Posterior vena cava (tissue), 2 donors: Measurements from ENCODE around the gene DOK1. TPM values are rescaled to one million over a fixed set of nuclear protein-coding genes. Genes with fewer than 3 reads are reported as not detected.

ENCODE experiments used
- DNase-seq: peaks from one replicate; pipeline ENCODE4 v3.0.0-alpha.2; 2020; ENCODE audit warnings: low spot score
- intact Hi-C, 2 donors: fragments of 100-400 bp; cut with DNase I; formaldehyde crosslinking; loops; one replicate each; pipeline versions ENCODE4 v1.14.1 to v1.14.2; 2022 to 2023
- total RNA-seq, 2 donors: library from RNA; stranded (reverse); fragmentation: NEBNext Ultra II Directional; extraction: Animal tissue kit (Norgen Biotek cat#: 25700); gene quantifications; one replicate each; pipeline ENCODE4 v1.2.1, GENCODE V29; 2021
- donor health status: DM: yes; HTN: yes; CAD: no.
- donor health status: DM: yes; HTN: yes; CAD: no.

DOK1 gene
- total RNA-seq, 2 donors from 2014 or later, result 11.0 to 12.2 TPM

- no peak for DNase-seq
- intact Hi-C loops, result loop anchor here in 1 of 2 donors (5.0 kb wide), 1 partner anchor 103 kb away; the partner anchor contains the start of genes CCDC142 and TTC31
Observed at GRCh38 chr2:74585406-74586185, 31.1 kb downstream of the DOK1 start.

GRCh38 chr2:74587664-74588277 is 33.3 kb downstream of the DOK1 start:
- intact Hi-C loops, result loop anchor here in 1 of 2 donors (5.0 kb wide), 1 partner anchor 105 kb away; the partner anchor contains the start of genes CCDC142 and TTC31
- DNase-seq, result peak; percentile 81

- intact Hi-C loops, result loop anchor here in 1 of 2 donors (5.0 kb wide), 1 partner anchor 106 kb away; the partner anchor contains the start of genes CCDC142 and TTC31
- no peak for DNase-seq
Observed at GRCh38 chr2:74588664-74589063, 34.1 kb downstream of the DOK1 start.

- no peak for DNase-seq
- intact Hi-C loops, result no loop called here
Observed at GRCh38 chr2:74593826-74594772, 39.6 kb downstream of the DOK1 start.

- intact Hi-C loops, result no loop called here
- DNase-seq, result no peak
Observed at GRCh38 chr2:74596584-74596983, 42.1 kb downstream of the DOK1 start.

GRCh38 chr2:74597410-74597809 is 42.9 kb downstream of the DOK1 start:
- no peak for DNase-seq
- intact Hi-C loops, result no loop called here

GRCh38 chr2:74599676-74600075 is 45.2 kb downstream of the DOK1 start:
- intact Hi-C loops, result no loop called here
- DNase-seq, result no peak

- intact Hi-C loops, result no loop called here
Observed at GRCh38 chr2:74602586-74603281, 48.2 kb downstream of the DOK1 start.

GRCh38 chr2:74603282-74604000 is 48.9 kb downstream of the DOK1 start:
- no peak for DNase-seq
- intact Hi-C loops, result no loop called here

More at GRCh38 chr2:74602586-74603281, 48.2 kb downstream of the DOK1 start:
- DNase-seq, result no peak

GRCh38 chr2:74606927-74607326 is 52.4 kb downstream of the DOK1 start:
- no peak for DNase-seq
- intact Hi-C loops, result no loop called here

Other genes with a start within 250 kb of the DOK1 start
- gene SLC4A5, start 211.3 kb upstream of the DOK1 start, total RNA-seq, result 1 to 10 TPM; 3.9 to 5.3 TPM
- gene DCTN1, start 174.4 kb upstream of the DOK1 start, total RNA-seq, result 100 to 1,000 TPM; 165 to 167 TPM
- 1 to 10 TPM; 2.3 to 2.7 TPM for gene C2orf81, start 133.1 kb upstream of the DOK1 start, total RNA-seq
- 1 to 10 TPM; 7.9 to 9.4 TPM for gene WDR54, start 133.0 kb upstream of the DOK1 start, total RNA-seq
- gene RTKN, start 112.8 kb upstream of the DOK1 start, total RNA-seq, result 10 to 100 TPM; 10.6 to 16.8 TPM
- gene INO80B, start 99.6 kb upstream of the DOK1 start, total RNA-seq, result 10 to 100 TPM; 20.5 TPM
- 10 to 100 TPM; 28.2 to 40.5 TPM for gene WBP1, start 96.3 kb upstream of the DOK1 start, total RNA-seq
- gene MOGS, start 89.3 kb upstream of the DOK1 start, total RNA-seq, result 10 to 100 TPM; 25.1 to 30.2 TPM
- 10 to 100 TPM; 47.1 to 53.2 TPM for gene MRPL53, start 82.0 kb upstream of the DOK1 start, total RNA-seq
- gene CCDC142, start 71.7 kb upstream of the DOK1 start, total RNA-seq, result 10 to 100 TPM in 1 of 2 donors, 1 to 10 TPM in 1; 9.9 to 11.2 TPM
- 10 to 100 TPM; 13.2 to 15.0 TPM for gene TTC31, start 71.6 kb upstream of the DOK1 start, total RNA-seq
- gene LBX2, start 55.1 kb upstream of the DOK1 start, total RNA-seq, result 1 to 10 TPM in 1 of 2 donors, not detected in 1; 1.5 TPM
- 10 to 100 TPM; 21.6 to 23.6 TPM for gene PCGF1, start 47.0 kb upstream of the DOK1 start, total RNA-seq
- not detected for gene TLX2, start 40.3 kb upstream of the DOK1 start, total RNA-seq
- gene DQX1, start 28.5 kb upstream of the DOK1 start, total RNA-seq, result not detected
- 10 to 100 TPM; 64.4 to 67.0 TPM for gene AUP1, start 25.0 kb upstream of the DOK1 start, total RNA-seq
- 10 to 100 TPM; 22.4 to 30.4 TPM for gene HTRA2, start 24.8 kb upstream of the DOK1 start, total RNA-seq
- 10 to 100 TPM in 1 of 2 donors, 1 to 10 TPM in 1; 6.1 to 11.8 TPM for gene LOXL3, start 778 bp upstream of the DOK1 start, total RNA-seq
- gene M1AP, start 93.6 kb downstream of the DOK1 start, total RNA-seq, result under 1 TPM in 1 of 2 donors, not detected in 1; 0.19 TPM
- 1 to 10 TPM; 3.2 to 3.9 TPM for gene SEMA4F, start 99.5 kb downstream of the DOK1 start, total RNA-seq